Right cardiac atrium (tissue), 5 donors: Measurements from ENCODE around the gene ZNF586. TPM values are rescaled to one million over a fixed set of nuclear protein-coding genes. Genes with fewer than 3 reads are reported as not detected.
A peak's percentile ranks its signal among the peaks of the same experiment; 100 is the strongest.
"Not testable (repeated sequence)": the region's sequence is repeated elsewhere in the genome, so short reads cannot be mapped to it uniquely, and the experiment has no call there.

Source experiments
- ATAC-seq, 2 donors: fragments of 200-7000 bp; cut with Tn5 transposase; one replicate each; pipeline versions ENCODE4 v1.8.0 to v1.9.1; 2020; ENCODE audit warnings: moderate library complexity in 2 of 2, mild to moderate bottlenecking in 1 of 2
- DNase-seq, 3 donors: peaks; one replicate each; pipeline ENCODE4 v3.0.0-alpha.2; 2020
- H3K27ac ChIP-seq: one replicate; pipeline ENCODE4 v1.5.1; 2013; ENCODE audit warnings: mild to moderate bottlenecking, low read length, control low read depth, moderate library complexity
- H3K27me3 ChIP-seq: one replicate; pipeline ENCODE4 v1.6.1; 2013; ENCODE audit not compliant: control insufficient read depth, insufficient read depth
- H3K4me1 ChIP-seq: one replicate; pipeline ENCODE4 v1.6.1; 2013; ENCODE audit warnings: low read length; ENCODE audit not compliant: control insufficient read depth, insufficient read depth
- H3K4me3 ChIP-seq: one replicate; pipeline ENCODE4 v1.5.1; 2013; ENCODE audit warnings: low read length, control low read depth
- H3K9me3 ChIP-seq: one replicate; pipeline ENCODE4 v1.6.1; 2013; ENCODE audit warnings: low read length; ENCODE audit not compliant: control insufficient read depth
- WGBS: extraction: QIAGEN DNeasy Blood & Tissue Kit; methylation state at CpG from one replicate; pipeline ENCODE4 v1.1.7; 2013; 5-methylcytosine and 5-hydroxymethylcytosine counted together
- intact Hi-C, 4 donors: fragments of 100-400 bp; cut with DNase I; formaldehyde crosslinking; loops; one replicate each; pipeline versions ENCODE4 v1.11.0 to v1.14.0; 2022 to 2023
- polyA plus RNA-seq: library from polyadenylated mRNA; stranded (reverse); fragments of 200-250 nt; gene quantifications from one replicate; pipeline ENCODE4 v1.2.3, GENCODE V29; 2013
- total RNA-seq, 4 donors: library from RNA; stranded (reverse); fragmentation: NEBNext Ultra II Directional; extraction: Animal tissue kit (Norgen Biotek cat#: 25700); gene quantifications; one replicate each; pipeline ENCODE4 v1.2.1, GENCODE V29; 2021
- donor health status: healthy with polysubstance abuse.
- donor health status: DM: no; HTN: yes; CAD: no.
- donor health status: DM: no; HTN: no; CAD: no.
- donor health status: DM: no; HTN: yes; CAD: no; lungs with severe emphysema.
- donor health status: DM: yes; HTN: yes; CAD: no.

ZNF586 gene
- total and polyA plus RNA-seq, 5 donors = 7.1 to 11.7 (median 11.2) TPM

DNA sequence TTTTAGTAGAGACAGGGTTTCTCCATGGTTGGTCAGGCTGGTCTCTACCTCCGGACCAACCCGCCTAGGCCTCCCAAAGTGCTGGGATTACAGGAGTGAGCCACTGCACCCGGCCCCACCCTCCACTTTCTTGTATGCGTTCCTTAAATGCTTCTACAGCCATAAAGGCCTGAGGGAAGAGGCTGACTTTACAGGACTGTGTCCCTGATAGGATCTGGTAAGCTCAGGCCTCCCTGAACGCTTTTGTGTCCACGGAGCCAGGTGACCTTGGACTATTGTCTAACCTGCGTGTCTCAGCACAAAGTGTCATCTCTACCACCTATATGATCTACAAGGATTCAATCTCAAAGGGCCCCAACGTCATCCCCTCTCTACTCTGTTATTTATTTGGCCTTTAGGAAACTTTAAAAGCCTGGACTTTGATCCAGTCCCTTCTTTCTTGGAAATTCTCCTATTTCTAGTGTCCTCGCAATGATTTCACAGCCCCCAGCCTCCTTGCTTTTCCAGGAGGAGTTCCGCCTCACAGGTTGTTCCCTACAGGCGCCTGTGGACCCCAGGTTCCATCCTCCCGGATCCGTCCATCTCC lies 44.5 kb downstream of the ZNF586 start:
- H3K27me3 ChIP-seq = no peaks in the 10 kb centered on the region
- 25% methylated on average over 13 of the region's 13 CpGs for WGBS
- peaks cover 4% of the 10 kb centered on the region for H3K4me1 ChIP-seq
- H3K9me3 ChIP-seq = no peaks in the 10 kb centered on the region
- H3K4me3 ChIP-seq = peak overlapping the region; percentile 64
- no peak for DNase-seq
- intact Hi-C loops = no loop called here
- peak in 1 of 2 donors; percentile 1 for ATAC-seq
- peak overlapping the region; percentile 58 for H3K27ac ChIP-seq

DNA sequence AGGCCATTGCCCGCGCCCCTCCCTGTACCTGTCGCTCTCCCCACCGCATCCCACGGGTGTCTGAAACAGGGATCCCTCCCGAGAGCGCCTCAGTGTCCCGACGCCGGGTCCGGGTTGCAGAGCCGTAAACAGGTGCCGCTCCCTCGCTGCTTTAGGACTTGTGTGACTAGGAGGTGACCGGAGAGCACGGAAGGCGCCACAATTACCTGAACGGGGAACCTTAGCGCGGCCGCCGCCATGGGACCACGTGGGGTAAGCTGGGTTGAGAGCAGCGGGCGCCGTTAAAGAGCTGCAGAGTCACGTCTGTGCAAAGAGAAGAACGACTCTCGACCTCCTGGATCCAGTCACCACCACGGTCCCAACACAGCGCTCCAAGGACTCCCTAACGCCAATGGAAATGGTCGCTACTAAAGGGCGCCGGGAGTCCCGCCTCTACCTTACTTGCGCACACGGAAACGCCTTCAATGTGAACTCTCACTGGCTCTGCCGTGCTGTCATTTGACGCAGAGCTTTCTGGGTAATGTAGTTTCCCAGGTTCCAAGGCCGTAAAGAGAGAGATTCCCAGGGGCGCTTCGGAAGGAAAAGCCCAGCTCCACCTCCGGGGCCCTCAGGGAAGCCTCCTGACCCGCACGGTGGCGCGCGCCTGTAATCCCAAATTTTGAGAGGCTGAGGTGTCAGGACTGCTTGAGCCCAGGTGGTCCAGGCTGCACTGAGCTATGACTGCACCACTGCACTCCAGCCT lies 45.2 kb downstream of the ZNF586 start, which contains the start of gene ZNF552:
ZNF552 (minus strand) TSS at position 409 of the 742 bp plus-strand sequence; CDS start at position 239, 170 bp downstream.
- intact Hi-C loops = no loop called here
- ATAC-seq (peak; percentile 95 to 96), DNase-seq (peak; percentile 87 to 94 (median 89))
- Histone ChIP-seq H3K4me3 (peak within 1 kb of the TSS; percentile 64), H3K27ac (peak within 1 kb of the TSS; percentile 70), H3K9me3 (no peaks in the 10 kb centered on the region), H3K27me3 (no peaks in the 10 kb centered on the region), H3K4me1 (peaks cover 4% of the 10 kb centered on the region)
- WGBS = under 1% methylated on average over 50 of the region's 50 CpGs

DNA sequence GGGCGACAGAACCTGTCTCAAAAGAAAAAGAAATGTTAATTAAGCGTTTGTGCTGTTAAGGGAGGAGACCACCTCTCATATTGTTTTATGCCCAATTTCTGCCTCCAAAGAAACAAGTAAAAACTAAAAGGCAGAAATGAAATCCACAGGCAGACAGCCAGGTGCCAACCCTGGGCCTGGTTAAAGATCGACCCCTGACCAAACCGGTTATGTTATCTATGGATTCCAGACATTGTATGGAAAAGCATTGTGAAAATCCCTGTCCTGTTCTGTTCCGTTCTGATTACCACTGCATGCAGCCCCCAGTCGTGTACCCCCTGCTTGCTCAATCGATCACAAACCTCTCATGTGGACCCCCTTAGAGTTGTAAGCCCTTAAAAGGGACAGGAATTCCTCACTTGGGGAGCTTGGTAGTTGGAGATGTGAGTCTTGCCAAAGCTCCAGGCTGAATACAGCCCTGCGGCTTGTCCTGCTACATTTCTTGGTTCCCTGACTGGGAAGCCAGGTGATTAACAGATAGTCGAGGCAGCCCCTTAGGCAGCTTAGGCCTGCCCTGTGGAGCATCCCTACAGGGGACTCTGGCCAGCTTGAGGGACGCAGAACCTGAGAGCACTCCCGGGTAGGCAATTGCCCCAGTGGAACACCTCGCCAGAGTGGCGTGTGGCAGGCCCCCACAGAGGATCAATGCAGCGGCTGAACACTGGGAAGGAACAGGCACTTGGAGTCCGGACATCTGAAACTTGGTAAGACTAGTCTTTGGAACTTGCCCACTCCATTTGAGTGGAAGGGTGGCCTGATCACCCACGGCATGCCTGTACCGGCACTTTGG lies 46.0 kb downstream of the ZNF586 start:
- no peak for DNase-seq
- peaks cover 5% of the 10 kb centered on the region for H3K4me1 ChIP-seq
- H3K9me3 ChIP-seq = no peaks in the 10 kb centered on the region
- H3K27ac ChIP-seq = peak overlapping the region; percentile 70
- no peak for ATAC-seq
- peak overlapping the region; percentile 64 for H3K4me3 ChIP-seq
- no peaks in the 10 kb centered on the region for H3K27me3 ChIP-seq
- intact Hi-C loops = no loop called here
- 89% methylated on average over 17 of the region's 17 CpGs for WGBS

DNA sequence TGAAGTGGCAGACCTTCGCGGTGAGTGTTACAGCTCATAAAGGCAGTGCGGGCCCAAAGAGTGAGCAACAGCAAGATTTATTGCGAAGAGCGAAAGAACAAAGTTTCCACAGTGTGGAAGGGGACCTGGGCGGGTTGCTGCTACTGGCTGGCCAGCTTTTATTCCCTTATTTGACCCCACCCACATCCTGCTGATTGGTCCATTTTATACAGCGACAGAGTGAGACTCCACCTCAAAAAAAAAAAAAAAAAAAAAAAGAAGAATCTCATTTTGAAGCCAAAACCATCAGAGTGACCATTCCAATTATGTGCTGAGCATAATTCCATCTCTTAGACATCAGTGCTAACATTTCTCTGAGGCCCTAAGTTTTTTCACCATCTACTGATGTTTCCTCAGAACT lies 47.2 kb downstream of the ZNF586 start:
- peaks cover 9% of the 10 kb centered on the region for H3K4me1 ChIP-seq
- DNase-seq (no peak), ATAC-seq (no peak)
- no peak overlapping the region for H3K4me3 ChIP-seq
- intact Hi-C loops = no loop called here
- WGBS = 90% methylated on average over 7 of the region's 7 CpGs
- H3K27ac ChIP-seq = no peak overlapping the region
- H3K27me3 ChIP-seq = no peaks in the 10 kb centered on the region
- H3K9me3 ChIP-seq = no peaks in the 10 kb centered on the region

DNA sequence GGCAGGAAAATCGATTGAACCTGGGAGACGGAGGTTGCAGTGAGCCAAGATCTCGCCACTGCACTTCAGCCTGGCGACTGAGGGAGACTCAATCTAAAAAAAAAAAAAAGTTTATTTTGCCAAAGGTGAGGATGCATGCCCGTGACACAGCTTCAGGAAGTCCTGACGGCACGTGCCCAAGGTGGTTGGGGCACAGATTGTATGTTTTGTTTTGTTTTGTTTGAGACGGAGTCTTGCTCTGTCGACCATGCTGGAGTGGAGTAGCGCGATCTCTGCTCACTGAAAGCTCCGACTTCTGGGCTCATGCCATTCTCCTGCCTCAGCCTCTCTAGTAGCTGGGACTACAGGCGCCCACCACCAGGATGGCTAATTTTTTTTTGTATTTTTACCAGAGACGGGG lies 48.5 kb downstream of the ZNF586 start:
- H3K27me3 ChIP-seq = no peaks in the 10 kb centered on the region
- 91% methylated on average over 14 of the region's 14 CpGs for WGBS
- no peaks in the 10 kb centered on the region for H3K9me3 ChIP-seq
- no peak for DNase-seq
- no peak for ATAC-seq
- H3K27ac ChIP-seq = no peak overlapping the region
- intact Hi-C loops = no loop called here
- peaks cover 9% of the 10 kb centered on the region for H3K4me1 ChIP-seq
- no peak overlapping the region for H3K4me3 ChIP-seq

DNA sequence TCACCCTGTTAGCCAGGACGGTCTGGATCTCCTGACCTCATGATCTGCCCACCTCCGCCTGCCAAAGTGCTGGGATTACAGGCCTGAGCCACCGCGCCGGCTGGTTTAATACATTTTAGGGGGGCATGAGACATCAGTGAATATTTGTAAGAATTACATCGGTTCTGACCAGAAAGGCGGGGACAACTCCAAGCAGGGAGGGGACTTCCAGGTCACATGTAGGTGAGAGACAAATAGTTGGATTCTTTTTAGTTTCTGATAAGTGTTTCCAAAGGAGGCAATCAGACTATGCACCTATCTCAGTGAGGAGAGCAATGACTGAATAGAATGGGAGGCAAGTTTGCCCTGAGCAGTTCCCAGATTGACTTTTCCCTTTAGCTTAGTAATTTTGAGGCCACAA lies 48.9 kb downstream of the ZNF586 start:
- DNase-seq = no peak
- intact Hi-C loops = no loop called here
- peaks cover 9% of the 10 kb centered on the region for H3K4me1 ChIP-seq

DNA sequence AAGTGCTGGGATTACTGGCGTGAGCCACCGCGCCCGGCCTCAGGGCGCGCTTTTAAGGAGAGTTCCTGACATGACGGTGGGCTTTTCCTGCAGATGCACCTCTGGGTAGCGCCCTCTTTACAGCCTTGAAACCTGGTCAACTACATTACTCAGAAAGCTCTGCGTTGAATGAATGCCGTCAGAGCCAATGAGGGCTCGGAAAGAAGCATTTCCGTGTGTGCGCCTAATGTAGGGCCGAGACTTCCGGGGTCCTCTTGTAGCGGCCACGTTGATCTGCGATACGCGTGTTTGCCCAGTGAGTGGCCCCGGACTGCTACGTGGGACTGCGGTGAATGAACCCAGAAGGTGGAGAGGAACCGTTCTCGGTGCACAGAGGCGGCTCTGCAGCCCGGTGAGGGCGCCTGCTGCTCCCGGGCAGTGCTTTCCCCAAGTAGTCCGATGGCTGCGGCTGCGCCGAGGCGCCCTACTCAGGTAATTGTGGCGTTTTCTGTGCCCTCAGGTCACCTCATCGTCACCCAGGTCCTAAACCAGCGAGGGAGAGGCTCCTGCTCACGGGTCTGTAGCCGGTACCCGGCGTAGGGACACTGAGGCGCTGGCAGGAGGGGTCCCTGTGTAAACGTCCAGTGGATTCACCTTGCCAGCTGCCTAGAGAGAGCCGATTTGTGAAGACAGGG lies 50.1 kb downstream of the ZNF586 start:
- H3K27ac ChIP-seq = peak overlapping the region; percentile 91
- H3K4me3 ChIP-seq = peak overlapping the region; percentile 98
- peak; percentile 86 to 91 (median 88) for DNase-seq
- peak; percentile 89 to 92 for ATAC-seq
- WGBS = under 1% methylated on average over 44 of the region's 44 CpGs
- peaks cover 5% of the 10 kb centered on the region for H3K4me1 ChIP-seq
- H3K9me3 ChIP-seq = no peaks in the 10 kb centered on the region
- no peaks in the 10 kb centered on the region for H3K27me3 ChIP-seq
- intact Hi-C loops = no loop called here

More for the DNA sequence above, 48.9 kb downstream of the ZNF586 start:
- Histone ChIP-seq H3K9me3 (no peaks in the 10 kb centered on the region), H3K27ac (no peak overlapping the region), H3K27me3 (no peaks in the 10 kb centered on the region), H3K4me3 (no peak overlapping the region)
- no peak for ATAC-seq
- 90% methylated on average over 7 of the region's 7 CpGs for WGBS

DNA sequence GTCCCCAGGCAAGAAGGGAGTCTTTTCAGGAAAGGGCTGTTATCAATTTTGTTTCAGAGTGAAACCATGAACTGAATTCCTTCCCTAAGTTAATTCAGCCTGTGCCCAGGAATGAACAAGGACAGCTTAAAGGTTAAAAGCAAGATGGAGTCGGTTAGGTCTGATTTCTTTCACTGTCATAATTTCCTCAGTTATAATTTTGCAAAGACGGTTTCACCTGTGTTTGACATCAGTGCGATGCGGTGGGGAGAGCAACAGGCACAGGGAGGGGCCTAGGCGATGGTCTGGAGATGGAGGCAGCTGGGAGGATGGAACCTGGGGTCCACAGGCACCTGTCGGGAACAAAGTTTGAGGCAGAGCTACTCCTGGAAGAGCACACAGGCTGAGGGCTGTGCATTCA lies 51.1 kb downstream of the ZNF586 start:
- Histone ChIP-seq H3K4me1 (peaks cover 5% of the 10 kb centered on the region), H3K27me3 (no peaks in the 10 kb centered on the region), H3K27ac (no peak overlapping the region), H3K4me3 (peak overlapping the region; percentile 98), H3K9me3 (no peaks in the 10 kb centered on the region)
- WGBS = 75% methylated on average over 6 of the region's 6 CpGs
- intact Hi-C loops = no loop called here
- ATAC-seq (no peak), DNase-seq (no peak)

DNA sequence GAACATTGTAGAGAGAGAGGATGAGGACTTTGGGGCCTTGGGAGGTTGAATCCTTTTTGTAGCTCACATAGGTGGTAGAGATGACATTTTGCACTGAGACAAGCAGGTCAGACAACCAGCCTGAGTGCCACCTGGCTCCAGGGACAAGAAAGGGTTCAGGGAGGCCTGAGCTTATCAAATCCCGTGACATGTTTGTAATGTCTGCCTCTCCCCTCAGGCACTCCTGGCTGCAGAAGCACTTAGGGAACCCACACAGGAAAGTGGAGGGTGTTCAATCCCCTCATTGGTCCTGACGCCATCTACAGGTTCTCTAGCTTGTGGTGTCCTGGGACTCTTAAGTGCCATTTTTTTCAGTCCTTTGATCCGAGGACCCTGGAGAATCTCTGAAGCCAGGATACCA lies 51.6 kb downstream of the ZNF586 start:
- H3K4me3 ChIP-seq = not testable (repeated sequence)

DNA sequence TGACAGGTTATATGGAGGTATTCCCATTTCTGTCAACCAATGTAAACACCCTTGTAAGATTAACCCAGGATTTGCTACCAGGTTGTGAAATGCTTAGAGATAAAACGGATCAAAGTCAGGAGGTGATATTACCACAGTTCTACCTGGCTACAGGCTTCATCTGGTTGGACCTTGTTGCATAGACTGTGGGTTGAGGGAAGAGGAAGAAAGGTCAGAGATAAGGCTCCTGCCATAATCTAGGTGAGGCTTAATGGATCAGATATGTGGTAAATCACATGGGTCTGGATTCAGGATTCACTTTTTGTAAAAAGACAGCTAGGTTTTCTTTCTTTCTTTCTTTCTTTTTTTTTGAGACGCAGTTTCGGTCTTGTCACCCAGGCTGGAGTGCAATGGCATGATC lies 52.0 kb downstream of the ZNF586 start:
- ATAC-seq, H3K27ac ChIP-seq, H3K9me3 ChIP-seq, H3K4me3 ChIP-seq, intact Hi-C loops, H3K27me3 ChIP-seq, H3K4me1 ChIP-seq, DNase-seq: not testable (repeated sequence)
- 98% methylated on average over 3 of the region's 3 CpGs for WGBS

More for the DNA sequence above, 51.6 kb downstream of the ZNF586 start:
- H3K9me3 ChIP-seq, ATAC-seq, DNase-seq, H3K27ac ChIP-seq, H3K4me1 ChIP-seq, intact Hi-C loops, H3K27me3 ChIP-seq: not testable (repeated sequence)
- WGBS = 55% methylated on average over 3 of the region's 3 CpGs
